Fibroblast of mammary gland (primary cell): Measurements from ENCODE around the gene PGC.

Experiments
- DNase-seq: peaks from one replicate; pipeline ENCODE4 v3.0.0-alpha.2; 2010; ENCODE audit warnings: low read depth
- H3K4me3 ChIP-seq: 2 replicates; pipeline ENCODE4 v1.5.1; 2011; ENCODE audit warnings: low read depth, mild to moderate bottlenecking, low read length, moderate library complexity; ENCODE audit not compliant: control insufficient read depth
- TF ChIP-seq, protein P1 (sequence below): conservative IDR thresholded peaks from 2 replicates; pipeline ENCODE4 v1.5.1; 2011; ENCODE audit warnings: low read depth, low read length, inconsistent platforms; ENCODE audit not compliant: control insufficient read depth, insufficient read depth

The PGC gene

DNA sequence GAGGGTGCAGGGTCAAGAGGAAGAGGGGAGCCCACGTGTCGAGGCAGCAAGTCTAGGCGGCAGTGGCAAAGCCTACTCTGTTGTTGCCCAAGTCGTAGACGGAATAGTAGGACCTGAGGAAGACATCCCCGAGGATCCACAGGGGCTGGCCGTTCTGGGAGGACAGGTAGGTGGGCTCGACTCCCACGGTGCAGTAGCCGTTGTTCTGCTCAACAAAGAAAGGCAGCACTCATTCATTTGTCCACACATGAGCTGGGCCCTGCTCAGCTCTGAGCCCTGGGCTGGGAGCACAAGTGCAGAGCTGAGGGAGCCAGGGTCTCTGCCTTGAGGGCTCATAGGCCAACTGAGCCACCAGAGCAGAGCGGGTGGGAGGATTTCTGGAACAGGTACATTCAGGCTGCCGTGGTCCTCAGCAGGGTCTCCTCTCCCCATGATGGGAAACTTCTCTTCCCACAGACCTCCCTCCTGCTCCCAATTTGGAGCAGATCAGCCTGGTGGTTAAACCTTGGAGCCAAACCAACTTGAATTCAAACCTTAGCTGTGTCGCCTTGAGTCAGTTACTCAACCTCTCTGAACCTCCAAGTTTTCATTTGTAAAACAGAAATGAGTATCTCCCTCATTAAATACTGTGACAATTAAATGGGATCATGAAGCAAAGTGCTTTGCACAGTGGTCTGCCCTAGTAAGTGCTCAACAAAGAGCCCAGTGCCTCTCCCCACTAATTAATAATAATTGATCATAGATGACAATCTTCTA, 10.2 kb downstream of the PGC start:
- no peak for DNase-seq
- TF ChIP-seq, protein P1, sequence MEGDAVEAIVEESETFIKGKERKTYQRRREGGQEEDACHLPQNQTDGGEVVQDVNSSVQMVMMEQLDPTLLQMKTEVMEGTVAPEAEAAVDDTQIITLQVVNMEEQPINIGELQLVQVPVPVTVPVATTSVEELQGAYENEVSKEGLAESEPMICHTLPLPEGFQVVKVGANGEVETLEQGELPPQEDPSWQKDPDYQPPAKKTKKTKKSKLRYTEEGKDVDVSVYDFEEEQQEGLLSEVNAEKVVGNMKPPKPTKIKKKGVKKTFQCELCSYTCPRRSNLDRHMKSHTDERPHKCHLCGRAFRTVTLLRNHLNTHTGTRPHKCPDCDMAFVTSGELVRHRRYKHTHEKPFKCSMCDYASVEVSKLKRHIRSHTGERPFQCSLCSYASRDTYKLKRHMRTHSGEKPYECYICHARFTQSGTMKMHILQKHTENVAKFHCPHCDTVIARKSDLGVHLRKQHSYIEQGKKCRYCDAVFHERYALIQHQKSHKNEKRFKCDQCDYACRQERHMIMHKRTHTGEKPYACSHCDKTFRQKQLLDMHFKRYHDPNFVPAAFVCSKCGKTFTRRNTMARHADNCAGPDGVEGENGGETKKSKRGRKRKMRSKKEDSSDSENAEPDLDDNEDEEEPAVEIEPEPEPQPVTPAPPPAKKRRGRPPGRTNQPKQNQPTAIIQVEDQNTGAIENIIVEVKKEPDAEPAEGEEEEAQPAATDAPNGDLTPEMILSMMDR: no peak
- H3K4me3 ChIP-seq: no peak overlapping the region

DNA sequence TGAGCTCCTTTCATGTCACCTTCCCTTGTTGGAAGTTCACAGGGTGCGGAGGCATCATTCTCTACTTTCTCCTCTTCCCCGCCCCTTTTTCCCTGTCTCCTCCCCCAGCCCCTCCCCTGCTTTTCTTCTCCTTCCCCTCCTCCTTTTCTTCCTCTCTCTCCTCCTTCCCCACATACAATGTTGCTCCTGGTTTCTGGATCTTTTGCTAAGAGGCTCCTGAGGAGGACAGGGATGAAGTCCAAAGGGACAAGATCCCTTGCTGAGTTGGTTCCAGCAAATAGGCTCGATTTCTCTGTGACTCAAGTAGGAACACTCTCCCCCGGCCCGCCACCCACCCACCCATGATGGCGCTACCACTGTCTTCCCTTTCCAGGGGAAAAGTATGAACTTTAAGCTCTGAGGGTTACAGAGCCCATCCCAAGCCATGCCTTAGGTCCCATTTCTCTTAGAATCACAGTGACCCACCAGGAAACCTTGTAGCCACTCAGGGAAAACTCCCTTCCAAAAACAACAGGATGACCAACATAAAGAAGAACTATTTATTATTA, 10.9 kb downstream of the PGC start:
- no peak overlapping the region for H3K4me3 ChIP-seq
- no peak for DNase-seq
- TF ChIP-seq, protein P1: no peak

DNA sequence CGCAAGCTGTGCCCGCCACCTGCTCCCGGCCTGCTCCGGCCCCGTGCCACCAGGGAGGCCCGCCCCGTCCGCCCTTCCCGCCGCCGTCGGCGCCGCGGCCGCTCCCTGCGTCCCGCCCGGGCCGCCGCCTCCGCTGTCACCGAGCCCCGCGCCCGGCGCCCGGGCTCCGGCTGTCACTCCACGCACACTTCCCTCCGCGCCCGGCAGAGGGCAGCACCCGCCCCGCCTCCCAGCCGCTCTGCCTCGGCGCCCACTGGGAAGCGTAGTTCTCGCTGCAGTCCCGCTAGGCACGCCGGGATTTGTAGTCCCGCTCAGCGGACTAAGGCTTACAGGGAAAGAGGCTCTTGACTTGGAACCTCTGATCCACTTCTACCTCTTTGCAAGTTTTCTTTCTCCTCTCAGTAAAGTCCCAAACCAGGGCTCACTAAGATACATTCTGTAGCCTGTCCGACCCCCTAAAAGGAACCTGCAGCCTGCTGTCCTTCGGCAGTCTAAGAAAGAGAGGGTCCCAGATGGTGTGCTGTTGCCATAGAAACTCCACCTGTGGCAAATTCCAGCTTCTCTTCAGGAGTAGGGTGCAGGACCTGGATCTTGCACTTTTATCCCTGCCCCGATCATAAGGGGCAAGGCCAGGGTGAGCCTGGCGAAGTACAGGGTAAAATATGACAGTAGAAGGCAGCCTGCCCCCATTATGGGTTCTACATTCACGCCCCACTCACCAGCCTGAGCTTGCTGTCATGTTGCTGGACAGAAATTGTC, 11.6 kb downstream of the PGC start, which contains the start of gene TFEB:
TFEB (minus strand) TSS at position 182 of the 759 bp plus-strand sequence. CDS start 44,395 bp downstream, outside the sequence.
- peak; percentile 86 for DNase-seq
- TF ChIP-seq, protein P1: peak; percentile 55
- H3K4me3 ChIP-seq: peak within 1 kb of the TSS; percentile 62

DNA sequence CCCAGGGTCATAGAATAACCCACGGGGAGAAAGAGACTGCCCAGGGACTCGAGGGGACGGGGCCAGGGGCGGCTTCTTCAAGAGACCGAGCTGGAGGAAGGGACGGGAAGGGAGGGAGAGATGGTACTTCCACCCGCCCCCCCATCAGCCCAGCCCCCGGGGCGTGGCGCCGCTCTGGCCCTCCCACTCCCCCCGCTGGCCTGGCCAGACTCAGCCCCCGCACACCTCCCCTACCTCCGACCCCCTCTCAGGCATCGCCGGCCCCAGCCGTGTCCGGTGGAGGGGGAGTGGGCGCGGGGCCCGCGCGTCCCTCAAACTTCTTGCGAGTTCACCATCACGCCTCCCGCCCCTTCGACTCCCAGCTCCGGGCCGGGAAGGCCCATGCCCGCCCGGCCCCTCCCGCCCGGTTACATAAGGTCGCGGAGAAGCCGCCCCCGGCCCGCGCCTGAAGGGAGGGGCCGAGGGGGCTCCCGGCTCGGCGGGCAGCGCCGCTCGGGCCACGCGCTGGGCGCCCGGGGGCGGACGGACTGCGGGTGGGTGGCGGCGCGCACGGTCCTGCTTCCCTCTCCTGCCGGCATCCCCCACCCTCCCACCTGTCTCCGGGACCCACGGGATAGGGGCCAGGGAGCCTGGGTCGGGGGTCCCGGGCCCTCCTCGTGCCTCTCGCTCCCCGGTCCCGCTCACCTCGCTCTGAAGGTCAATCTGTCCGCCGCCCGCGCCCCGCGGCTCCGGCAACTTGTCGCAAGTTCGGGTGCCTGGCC, 12.4 kb downstream of the PGC start:
- peak; percentile 64 for DNase-seq
- TF ChIP-seq, protein P1: no peak
- peak overlapping the region; percentile 62 for H3K4me3 ChIP-seq

DNA sequence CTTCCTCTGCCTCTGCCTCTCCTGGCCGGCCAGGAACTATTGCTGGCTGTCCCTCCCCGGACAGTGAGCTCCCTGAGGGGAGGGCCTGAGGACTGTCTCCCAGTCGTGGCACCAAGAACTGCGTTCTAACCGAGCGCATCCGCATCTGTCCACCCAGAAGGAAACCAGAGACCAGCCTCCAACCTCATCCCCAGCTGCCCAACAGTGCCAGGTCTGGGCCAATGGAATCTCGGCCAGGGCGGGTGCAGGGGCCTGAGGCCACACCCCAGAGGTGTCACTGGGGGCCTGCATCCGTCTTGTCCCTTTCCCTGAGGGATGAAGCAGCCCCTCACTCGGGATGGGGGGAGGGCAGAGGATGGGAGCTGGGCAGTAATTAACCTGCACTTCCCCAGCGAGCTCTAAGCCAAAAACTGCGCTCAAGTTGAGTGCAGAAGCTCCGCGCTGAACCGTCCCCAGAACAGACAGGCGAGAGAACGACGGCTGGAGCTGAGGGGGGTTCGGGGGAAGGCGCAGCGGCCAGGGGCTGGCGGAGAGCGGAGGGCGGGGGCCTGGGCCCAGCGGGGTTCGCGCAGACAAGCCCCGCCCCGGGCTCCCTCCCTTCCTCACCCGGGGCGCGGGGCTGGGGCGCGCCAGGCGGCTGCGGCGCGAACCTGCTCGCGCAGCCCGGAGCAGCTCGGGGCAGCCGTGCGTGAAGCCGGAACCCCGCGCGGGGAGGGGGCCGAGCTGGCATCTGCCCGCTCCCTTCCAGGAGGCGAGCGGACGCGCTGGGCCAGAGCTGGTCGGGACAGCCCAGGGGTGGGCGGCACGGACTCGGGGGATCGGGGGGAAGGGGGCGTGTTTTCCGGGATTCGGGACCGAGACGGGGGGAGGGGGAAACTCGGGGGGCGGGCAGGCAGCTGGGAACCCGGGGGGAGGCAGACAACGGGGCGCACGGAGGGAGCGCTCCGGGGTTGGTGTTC, 13.2 kb downstream of the PGC start:
- TF ChIP-seq, protein P1: no peak
- H3K4me3 ChIP-seq: peak overlapping the region; percentile 62
- DNase-seq: peak; percentile 57
